Caco-2 (cell line): Measurements from ENCODE around the gene LSM3. TPM values are rescaled to one million over a fixed set of nuclear protein-coding genes. Genes with fewer than 3 reads are reported as not detected.
A peak's percentile ranks its signal among the peaks of the same experiment; 100 is the strongest.

Source experiments
- BruUV-seq: library from RNA; stranded (reverse); fragments of 400-500 nt; replicated peaks from 2 replicates; lab custom pipeline; 2021; lab: Mats Ljungman, UMichigan
- CTCF ChIA-PET: fragments of 300-600 bp; sonication (Branson Sonifier 250); formaldehyde crosslinking; loops from one replicate; lab custom pipeline; 2022; ENCODE audit warnings: antibody characterized with exemption; lab: Charles Lee
- POLR2A ChIA-PET: fragments of 300-600 bp; sonication (Branson Sonifier 250); formaldehyde crosslinking; loops from one replicate; lab custom pipeline; 2022; ENCODE audit warnings: antibody characterized with exemption; lab: Charles Lee
- DNase-seq, 2 experiments: peaks; one replicate each; pipeline versions ENCODE4 v3.0.0 to v3.0.0-alpha.2; 2020 to 2022
- H3K27me3 ChIP-seq: replicated peaks from 2 replicates; pipeline ENCODE4 v1.6.0; 2011; ENCODE audit warnings: low read length; ENCODE audit not compliant: control insufficient read depth, insufficient read depth
- H3K36me3 ChIP-seq: 2 replicates; pipeline ENCODE4 v1.5.1; 2011; ENCODE audit warnings: low read length; ENCODE audit not compliant: control insufficient read depth, insufficient read depth
- H3K4me1 ChIP-seq: fragments of 250-450 bp; sonication (Bioruptor Pico); 2 replicates; pipeline ENCODE4 v1.5.1; 2020; ENCODE audit warnings: mild to moderate bottlenecking
- H3K4me3 ChIP-seq: 2 replicates; pipeline ENCODE4 v1.5.1; 2011; ENCODE audit warnings: low read depth, mild to moderate bottlenecking, control low read depth, low read length
- H3K9me3 ChIP-seq: fragments of 250-450 bp; sonication (Bioruptor Pico); 2 replicates; pipeline ENCODE4 v1.5.1; 2020; ENCODE audit warnings: mild to moderate bottlenecking, moderate library complexity
- H3K27ac Mint-ChIP-seq: one replicate; pipeline ENCODE4 v1.8.0; 2022; ENCODE audit warnings: mixed read lengths; ENCODE audit not compliant: unreplicated experiment
- H3K27me3 Mint-ChIP-seq: one replicate; pipeline ENCODE4 v1.8.0; 2022; ENCODE audit warnings: mixed read lengths; ENCODE audit not compliant: insufficient read depth, unreplicated experiment
- H3K36me3 Mint-ChIP-seq: one replicate; pipeline ENCODE4 v1.8.0; 2022; ENCODE audit warnings: mild to moderate bottlenecking, mixed read lengths; ENCODE audit not compliant: insufficient read depth, unreplicated experiment
- H3K4me1 Mint-ChIP-seq: one replicate; pipeline ENCODE4 v1.8.0; 2022; ENCODE audit warnings: low read depth, mixed read lengths; ENCODE audit not compliant: unreplicated experiment
- H3K4me3 Mint-ChIP-seq: one replicate; pipeline ENCODE4 v1.8.0; 2022; ENCODE audit warnings: mild to moderate bottlenecking, moderate library complexity, mixed read lengths; ENCODE audit not compliant: unreplicated experiment
- H3K9me3 Mint-ChIP-seq: one replicate; pipeline ENCODE4 v1.8.0; 2022; ENCODE audit warnings: mixed read lengths; ENCODE audit not compliant: unreplicated experiment
- intact Hi-C: fragments of 100-400 bp; cut with micrococcal nuclease; formaldehyde crosslinking; loops from one replicate; pipeline ENCODE4 v1.10.0; 2022; ENCODE audit not compliant: unreplicated experiment
- total RNA-seq: library from RNA; stranded (reverse); gene quantifications from 2 replicates; pipeline ENCODE4 v1.2.3, GENCODE V29; 2022
- TF ChIP-seq, protein P1 (sequence below), 2 experiments: fragments of 200-600 bp in 1 of 2; IDR thresholded peaks; 1 replicate in 1 of 2; 2 replicates in 1 of 2; pipeline versions ENCODE4 v1.5.1 to v1.8.0; 2011 to 2022; ENCODE audit warnings: antibody characterized with exemption in 1 of 2, control low read depth in 1 of 2, inconsistent platforms in 1 of 2, low read depth in 1 of 2, low read length in 1 of 2, mild to moderate bottlenecking in 1 of 2, moderate library complexity in 1 of 2; ENCODE audit not compliant: insufficient read depth in 1 of 2, severe bottlenecking in 1 of 2, unreplicated experiment in 1 of 2

The LSM3 gene
- total RNA-seq, 1 experiment from 2014 or later: 20.5 TPM

DNA sequence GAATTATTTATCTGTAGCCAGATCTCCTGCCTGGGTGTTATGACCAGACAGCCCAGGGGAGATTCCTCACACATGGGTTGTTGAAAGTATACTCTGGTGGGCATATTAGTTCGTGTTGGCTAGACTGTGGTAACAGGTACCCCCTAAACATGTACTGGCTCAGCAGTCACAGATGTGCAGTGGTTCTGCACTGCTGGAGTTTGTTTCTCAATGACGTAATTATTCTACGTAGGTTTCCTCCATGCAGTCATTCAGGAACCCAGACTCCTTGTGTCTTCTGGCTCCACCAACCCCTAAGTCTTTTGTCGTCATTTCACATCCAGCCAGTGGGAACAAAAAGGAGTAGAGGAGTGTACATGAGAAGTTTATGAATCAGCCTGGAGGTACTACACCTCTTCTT, 16.2 kb downstream of the LSM3 start:
- TF ChIP-seq, protein P1, sequence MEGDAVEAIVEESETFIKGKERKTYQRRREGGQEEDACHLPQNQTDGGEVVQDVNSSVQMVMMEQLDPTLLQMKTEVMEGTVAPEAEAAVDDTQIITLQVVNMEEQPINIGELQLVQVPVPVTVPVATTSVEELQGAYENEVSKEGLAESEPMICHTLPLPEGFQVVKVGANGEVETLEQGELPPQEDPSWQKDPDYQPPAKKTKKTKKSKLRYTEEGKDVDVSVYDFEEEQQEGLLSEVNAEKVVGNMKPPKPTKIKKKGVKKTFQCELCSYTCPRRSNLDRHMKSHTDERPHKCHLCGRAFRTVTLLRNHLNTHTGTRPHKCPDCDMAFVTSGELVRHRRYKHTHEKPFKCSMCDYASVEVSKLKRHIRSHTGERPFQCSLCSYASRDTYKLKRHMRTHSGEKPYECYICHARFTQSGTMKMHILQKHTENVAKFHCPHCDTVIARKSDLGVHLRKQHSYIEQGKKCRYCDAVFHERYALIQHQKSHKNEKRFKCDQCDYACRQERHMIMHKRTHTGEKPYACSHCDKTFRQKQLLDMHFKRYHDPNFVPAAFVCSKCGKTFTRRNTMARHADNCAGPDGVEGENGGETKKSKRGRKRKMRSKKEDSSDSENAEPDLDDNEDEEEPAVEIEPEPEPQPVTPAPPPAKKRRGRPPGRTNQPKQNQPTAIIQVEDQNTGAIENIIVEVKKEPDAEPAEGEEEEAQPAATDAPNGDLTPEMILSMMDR (IDR thresholded peaks at IDR 0.05; ENCODE audit: insufficient read depth in 1 of 2, low read depth in 1 of 2, low read length in 1 of 2, severe bottlenecking in 1 of 2, unreplicated experiment in 1 of 2): no peak
- BruUV-seq: no TSS peak
- ChIA-PET CTCF (no interaction called here), POLR2A (no interaction called here)
- no peak overlapping the region for H3K4me3 Mint-ChIP-seq
- no peaks in the 10 kb centered on the region for H3K9me3 ChIP-seq
- no peaks in the 10 kb centered on the region for H3K27me3 ChIP-seq
- H3K9me3 Mint-ChIP-seq: no peaks in the 10 kb centered on the region
- no peak for DNase-seq
- H3K27me3 Mint-ChIP-seq: no peaks in the 10 kb centered on the region
- H3K36me3 Mint-ChIP-seq: peaks cover 32% of the 10 kb centered on the region
- no peak overlapping the region for H3K4me3 ChIP-seq
- H3K4me1 Mint-ChIP-seq: peaks cover 3% of the 10 kb centered on the region
- intact Hi-C loops: no loop called here
- H3K36me3 ChIP-seq: peaks cover 2% of the 10 kb centered on the region
- H3K4me1 ChIP-seq: no peaks in the 10 kb centered on the region
- no peak overlapping the region for H3K27ac Mint-ChIP-seq

DNA sequence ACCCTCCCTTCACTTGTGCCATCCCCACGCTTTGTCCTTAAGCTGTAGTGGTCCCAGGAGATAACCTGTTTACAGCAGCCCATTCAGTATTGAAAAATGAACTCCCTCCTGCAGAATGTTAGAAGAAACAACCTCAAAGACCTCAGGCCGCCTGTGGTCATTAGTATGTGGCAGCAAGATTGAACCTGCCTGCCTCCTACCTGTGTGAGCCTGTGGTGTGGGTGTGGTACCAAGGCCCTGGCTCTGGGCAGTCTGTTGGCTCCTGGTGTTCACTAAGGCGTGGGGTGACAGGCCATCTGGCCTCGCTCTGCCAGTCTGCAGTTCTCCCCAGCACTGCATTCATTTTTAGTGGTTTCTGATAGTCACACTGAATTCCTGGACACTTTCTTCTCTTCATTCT, 21.0 kb downstream of the LSM3 start:
- POLR2A ChIA-PET: interaction anchor here (2.7 kb wide), 1 partner anchor 21 kb away, joined by 12 read pairs; the partner anchor contains the start of genes LSM3 and XPC
- H3K36me3 Mint-ChIP-seq: peaks cover 54% of the 10 kb centered on the region
- H3K9me3 Mint-ChIP-seq: no peaks in the 10 kb centered on the region
- peaks cover 32% of the 10 kb centered on the region for H3K4me1 Mint-ChIP-seq
- Histone ChIP-seq H3K27me3 (no peaks in the 10 kb centered on the region), H3K36me3 (peaks cover 2% of the 10 kb centered on the region), H3K9me3 (no peaks in the 10 kb centered on the region), H3K4me1 (peaks cover 47% of the 10 kb centered on the region), H3K4me3 (no peak overlapping the region)
- TF ChIP-seq, protein P1 (IDR thresholded peaks at IDR 0.05; ENCODE audit: insufficient read depth in 1 of 2, low read depth in 1 of 2, low read length in 1 of 2, severe bottlenecking in 1 of 2, unreplicated experiment in 1 of 2): no peak
- DNase-seq: no peak
- peak overlapping the region; percentile 10 for H3K27ac Mint-ChIP-seq
- H3K27me3 Mint-ChIP-seq: no peaks in the 10 kb centered on the region
- CTCF ChIA-PET: no interaction called here
- no TSS peak for BruUV-seq
- no peak overlapping the region for H3K4me3 Mint-ChIP-seq
- intact Hi-C loops: loop anchor here (5.0 kb wide), 1 partner anchor 218 kb away; no protein-coding TSS in a partner anchor

DNA sequence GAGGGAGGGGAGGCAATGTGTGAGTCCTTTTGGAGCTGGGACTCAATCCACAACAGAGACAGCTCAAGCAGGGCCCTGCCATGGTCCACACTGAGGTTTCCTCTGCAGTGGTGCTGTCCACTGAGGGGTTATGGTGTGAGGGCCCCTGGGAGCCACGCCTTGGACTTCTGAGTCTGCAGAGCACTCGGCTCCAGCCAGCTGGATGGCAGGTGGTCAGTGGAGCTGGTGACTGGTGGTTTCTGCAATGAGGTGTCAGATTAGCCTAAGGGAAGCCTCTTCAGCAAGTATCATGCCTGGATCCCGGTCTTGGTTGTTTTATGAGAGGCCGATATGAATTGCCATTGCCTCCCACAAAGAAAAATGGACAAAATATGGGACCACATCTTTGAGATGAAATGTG, 21.7 kb downstream of the LSM3 start:
- Histone ChIP-seq H3K36me3 (peaks cover 2% of the 10 kb centered on the region), H3K4me3 (no peak overlapping the region), H3K27me3 (no peaks in the 10 kb centered on the region), H3K4me1 (peaks cover 52% of the 10 kb centered on the region), H3K9me3 (no peaks in the 10 kb centered on the region)
- peaks cover 59% of the 10 kb centered on the region for H3K36me3 Mint-ChIP-seq
- no peak for DNase-seq
- H3K27me3 Mint-ChIP-seq: no peaks in the 10 kb centered on the region
- BruUV-seq: no TSS peak
- no peaks in the 10 kb centered on the region for H3K9me3 Mint-ChIP-seq
- intact Hi-C loops: loop anchor here (5.0 kb wide), 1 partner anchor 217 kb away; no protein-coding TSS in a partner anchor
- TF ChIP-seq, protein P1 (IDR thresholded peaks at IDR 0.05; ENCODE audit: insufficient read depth in 1 of 2, low read depth in 1 of 2, low read length in 1 of 2, severe bottlenecking in 1 of 2, unreplicated experiment in 1 of 2): no peak
- peak overlapping the region; percentile 89 for H3K27ac Mint-ChIP-seq
- H3K4me3 Mint-ChIP-seq: no peak overlapping the region
- CTCF ChIA-PET: no interaction called here
- peaks cover 36% of the 10 kb centered on the region for H3K4me1 Mint-ChIP-seq
- POLR2A ChIA-PET: interaction anchor here (1.1 to 2.7 kb wide), 2 partner anchors 22 to 90 kb away, joined by 3 to 12 read pairs; partner anchors contain the start of genes LSM3 and XPC
